NCI-H524 (cell line): ENCODE data around the gene DPP10.
"Not testable (repeated sequence)": the region's sequence is repeated elsewhere in the genome, so short reads cannot be mapped to it uniquely, and the experiment has no call there.

Experiments used
- DNase-seq, 2 experiments: peaks; one replicate each; lab custom pipeline; 2025; lab: John Stamatoyannopoulos, UW

DPP10 gene

DNA sequence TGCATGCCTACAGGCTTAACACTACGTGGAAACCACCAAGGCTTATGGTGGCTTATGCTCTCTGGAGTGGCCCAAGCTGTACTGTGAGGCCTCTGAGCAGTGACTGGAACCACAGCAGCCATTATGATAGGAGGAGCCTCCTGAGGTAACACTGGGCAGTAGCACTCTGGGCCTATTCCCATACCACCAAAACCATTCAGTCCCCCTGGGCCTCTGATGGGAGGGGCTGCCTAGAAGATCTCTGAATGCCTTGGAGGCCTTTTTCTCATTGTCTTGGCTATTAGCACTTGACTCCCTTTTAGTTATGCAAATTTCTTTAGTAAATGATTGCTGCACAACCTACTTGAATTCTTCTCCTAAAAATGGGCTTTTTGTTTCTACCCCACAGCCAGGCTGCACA, 985.0 kb downstream of the DPP10 start:
- no peak for DNase-seq

DNA sequence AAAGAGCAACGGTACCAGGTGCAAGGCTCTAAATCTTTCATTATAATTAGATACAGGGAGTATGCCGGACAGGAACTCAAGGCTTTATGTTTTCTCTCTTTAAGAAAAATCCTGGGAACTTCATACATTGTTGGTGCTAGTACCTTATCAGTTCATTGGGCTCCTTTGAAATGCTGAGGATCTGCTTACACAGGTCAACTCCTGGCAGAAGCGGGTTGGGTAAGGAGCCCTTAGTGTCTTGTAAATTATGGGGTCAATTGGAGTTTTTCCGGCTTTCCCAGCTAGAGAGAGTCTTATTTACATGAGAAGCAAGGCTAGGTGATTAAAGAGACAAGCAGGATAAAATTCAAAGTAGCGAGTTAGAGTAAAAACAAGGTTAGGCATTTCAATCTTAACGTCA, 998.3 kb downstream of the DPP10 start:
- DNase-seq = not testable (repeated sequence)

DNA sequence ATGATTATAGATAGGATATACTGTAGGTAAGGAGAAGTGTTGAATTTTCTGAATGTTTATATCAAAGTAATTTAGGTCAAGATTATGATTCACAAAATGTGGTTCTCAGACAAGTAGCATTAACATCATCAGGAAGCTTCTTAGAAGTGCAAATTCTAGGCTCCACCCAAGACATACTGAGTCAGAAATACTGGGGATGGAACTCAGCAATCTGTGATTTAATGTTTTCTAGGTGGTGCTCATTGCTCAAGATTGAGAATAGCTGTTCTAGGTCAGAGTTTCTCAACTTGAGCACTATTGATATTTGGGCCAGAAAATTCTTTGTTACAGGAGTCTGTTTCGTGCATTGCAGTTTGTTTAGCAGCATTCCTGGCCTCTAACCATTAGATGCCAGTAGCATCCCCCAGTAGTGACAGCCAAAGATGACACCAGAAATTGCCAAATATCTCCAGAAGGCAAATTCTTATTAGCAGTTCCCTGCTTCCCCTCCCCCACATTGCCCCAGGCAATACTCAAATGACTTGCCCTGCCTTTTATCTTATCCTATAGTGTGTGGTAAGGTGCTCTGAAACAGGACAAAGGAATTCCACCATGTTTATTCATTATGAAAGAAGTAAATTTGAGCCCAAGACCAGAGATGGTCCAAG, 1001.2 kb downstream of the DPP10 start:
- no peak for DNase-seq

DNA sequence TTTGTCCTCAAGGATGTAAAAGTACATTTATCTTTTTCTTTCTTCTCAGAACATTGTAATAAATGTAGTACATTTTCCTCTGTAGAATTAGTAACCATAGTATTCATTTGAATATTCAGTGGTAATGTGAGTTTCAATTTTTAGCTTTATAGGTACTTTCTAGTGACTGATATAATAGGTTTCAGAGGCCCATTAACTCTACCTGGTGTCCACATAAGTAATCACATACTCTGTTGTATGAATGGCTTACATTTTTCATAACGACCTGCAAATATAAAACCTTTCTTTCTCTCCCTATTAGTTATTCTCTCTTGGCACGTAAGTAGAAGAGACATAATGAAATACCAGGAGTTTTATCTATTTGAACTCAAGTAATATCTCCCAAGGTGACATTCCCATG, 1017.6 kb downstream of the DPP10 start:
- DNase-seq = no peak

DNA sequence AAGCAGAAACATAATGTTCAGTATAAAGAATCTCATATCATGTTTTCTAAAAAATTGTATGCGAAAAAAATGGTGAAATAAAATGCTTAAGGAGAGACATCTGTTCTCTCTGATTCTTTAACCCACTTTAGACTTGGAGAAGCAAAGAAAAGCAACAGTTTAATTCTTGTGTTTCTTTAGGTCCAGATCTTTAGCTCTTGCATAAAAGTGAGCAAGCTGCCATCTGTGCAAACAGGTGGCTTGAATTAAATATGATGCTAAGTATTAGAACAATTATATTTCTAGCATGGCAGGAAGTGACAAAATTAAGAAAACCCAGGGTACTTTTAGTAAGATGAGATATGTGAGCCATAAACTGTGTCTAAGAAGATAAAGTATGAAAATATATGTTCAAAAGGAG, 1038.3 kb downstream of the DPP10 start:
- DNase-seq = peak; percentile 68 to 89

DNA sequence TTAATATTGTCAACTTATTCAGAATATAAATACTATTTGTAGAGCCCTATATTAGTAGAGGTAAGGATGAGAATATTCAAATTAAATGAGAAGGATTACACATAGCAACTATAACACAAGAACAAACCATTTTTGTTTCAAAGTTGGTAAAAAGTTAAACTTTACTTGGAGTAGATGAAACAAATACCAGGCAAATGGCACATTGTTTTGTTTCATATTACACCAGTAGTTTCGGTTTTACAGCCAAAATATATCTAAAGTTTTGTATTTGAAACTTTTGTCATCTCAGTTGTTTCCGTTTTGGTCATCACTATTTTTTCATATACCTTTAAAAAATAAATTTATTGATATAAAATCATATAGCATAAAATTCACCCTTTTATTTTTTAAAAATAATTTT, 1039.4 kb downstream of the DPP10 start:
- no peak for DNase-seq

DNA sequence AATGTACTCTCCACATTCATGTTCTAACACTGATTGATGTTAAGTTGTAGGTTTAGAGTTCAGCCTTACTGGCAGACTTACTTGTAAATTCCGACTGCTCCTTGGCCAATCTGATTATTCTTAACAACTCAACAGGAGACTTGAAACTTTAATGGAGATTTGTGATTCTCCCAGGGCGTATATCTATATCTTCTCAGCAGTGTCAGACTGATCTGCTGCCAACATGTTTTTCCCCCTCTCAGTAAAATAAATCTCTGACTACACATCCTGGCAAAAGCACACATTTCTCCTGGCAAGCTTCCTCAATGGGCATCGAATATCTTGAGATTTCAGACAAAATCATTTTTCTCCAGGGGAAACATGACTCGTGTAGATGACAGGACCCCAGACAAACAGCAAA, 1041.2 kb downstream of the DPP10 start:
- DNase-seq = no peak

DNA sequence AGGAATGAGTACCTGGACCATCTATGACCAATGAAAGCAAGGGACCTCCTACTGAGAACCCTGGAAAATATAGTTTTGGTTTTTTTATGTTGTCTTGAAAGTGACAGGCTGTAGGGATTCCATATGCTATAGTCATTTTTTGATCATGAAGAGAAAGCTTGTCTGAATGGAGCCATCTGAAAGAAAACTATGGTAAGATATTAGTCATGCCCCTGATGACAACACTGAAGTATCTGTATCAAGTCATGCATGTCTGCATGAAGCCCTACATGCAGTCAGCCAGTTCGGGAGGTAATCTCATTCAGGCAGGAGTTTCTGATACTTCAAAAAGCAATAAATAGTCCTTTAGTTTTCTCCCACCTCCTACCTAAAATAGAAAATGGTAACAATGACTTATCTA, 1042.0 kb downstream of the DPP10 start:
- DNase-seq = no peak

DNA sequence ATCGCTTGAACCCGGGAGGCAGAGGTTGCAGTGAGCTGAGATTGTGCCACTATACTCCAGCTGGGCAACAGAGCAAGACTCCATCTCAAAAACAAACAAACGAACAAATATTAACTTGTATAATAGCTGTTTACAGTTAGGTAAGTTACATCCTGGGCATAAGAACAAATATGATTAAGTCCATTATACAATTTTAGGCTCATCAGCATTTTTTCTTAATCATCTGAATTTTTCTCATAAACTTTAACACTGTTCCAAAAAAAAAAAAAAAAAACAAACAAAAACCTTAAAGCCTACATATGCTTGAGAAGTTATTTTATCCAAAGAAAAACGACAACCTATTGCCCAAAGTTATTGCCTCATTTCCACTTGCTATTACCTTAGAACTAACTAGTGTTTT, 1042.5 kb downstream of the DPP10 start:
- no peak for DNase-seq

DNA sequence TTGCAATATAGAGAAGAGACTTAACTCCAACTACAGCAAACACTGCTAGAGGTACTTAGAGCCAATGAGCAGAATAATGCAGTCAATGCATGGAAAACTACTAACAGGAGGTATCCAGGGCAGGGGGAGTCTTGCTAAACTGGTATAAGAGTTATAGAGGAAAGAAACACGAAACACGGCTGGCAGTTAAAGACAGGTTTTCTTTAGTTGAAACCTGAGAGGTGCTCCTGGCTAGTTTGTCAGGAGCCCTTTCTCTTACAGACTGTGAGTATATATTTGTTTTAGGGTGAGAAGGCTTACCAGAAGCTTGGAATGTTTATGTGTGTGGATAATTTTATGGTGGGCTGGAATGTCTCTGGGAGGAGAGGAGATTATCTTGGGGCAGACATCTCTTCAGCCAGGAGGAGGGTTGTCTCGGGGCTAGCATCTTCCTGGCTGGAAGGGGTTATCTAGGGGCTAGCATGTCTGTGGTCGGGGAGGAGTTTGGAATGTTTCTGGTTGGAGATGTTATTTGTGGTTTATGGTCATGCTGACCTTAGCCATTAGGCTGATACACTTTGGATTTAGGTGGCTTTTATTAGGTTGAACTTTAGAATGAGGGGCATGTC, 1048.8 kb downstream of the DPP10 start:
- no peak for DNase-seq

DNA sequence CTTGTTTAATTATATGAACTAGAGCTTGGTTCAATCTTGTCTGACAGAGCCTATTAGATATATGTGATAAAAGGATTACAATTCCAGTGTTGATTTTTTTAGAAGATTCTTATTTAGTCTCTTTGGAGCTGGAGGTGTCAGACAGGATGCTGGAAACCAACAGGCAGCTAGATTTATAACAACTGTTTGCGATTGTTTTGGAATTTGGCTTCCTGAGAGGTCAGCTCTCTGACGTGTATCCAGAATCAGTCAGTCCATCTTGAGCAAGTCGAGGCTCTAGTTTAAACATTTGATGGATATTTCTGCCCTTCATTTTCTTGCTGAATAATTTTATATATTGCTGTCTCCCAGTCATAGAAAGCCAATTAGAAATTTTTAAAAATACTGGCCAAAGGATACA, 1062.9 kb downstream of the DPP10 start:
- DNase-seq = no peak

DNA sequence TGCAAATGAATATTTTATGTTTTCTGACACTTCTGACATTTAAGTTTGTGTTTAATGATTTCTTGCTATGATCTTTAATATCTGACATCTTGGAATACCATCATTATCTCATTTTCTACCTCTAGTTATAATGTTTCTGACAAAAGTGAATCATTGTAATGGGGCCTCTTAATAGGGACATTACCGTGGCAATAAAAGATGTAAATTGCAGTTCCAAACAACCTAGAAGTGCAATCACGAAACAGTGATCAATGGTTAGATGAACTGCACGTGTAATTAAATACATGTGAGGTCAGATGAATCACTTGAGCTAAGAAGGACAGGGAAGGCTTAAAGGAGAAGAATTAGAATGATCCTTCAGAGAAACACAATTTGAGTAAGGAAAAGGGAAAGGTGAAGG, 1078.3 kb downstream of the DPP10 start:
- DNase-seq = no peak

DNA sequence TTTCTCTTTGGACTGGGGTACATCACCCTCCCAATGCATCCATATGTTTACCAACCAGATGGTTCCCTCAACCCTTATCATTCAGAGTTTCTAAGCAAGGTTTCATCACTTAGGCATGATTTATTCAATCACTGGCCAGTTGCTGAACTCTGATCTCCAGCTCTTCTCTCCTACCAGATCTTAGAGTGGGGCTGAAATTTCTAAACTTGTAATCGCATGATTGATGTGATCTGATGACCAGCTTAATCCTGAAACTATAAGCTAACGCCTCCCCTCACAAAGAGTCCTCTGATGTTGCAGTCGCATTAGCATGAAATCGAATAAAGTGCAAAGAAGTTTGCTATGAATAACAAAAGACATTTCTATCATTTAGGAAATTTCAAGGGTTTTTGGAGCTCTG, 1082.0 kb downstream of the DPP10 start:
- DNase-seq = no peak

DNA sequence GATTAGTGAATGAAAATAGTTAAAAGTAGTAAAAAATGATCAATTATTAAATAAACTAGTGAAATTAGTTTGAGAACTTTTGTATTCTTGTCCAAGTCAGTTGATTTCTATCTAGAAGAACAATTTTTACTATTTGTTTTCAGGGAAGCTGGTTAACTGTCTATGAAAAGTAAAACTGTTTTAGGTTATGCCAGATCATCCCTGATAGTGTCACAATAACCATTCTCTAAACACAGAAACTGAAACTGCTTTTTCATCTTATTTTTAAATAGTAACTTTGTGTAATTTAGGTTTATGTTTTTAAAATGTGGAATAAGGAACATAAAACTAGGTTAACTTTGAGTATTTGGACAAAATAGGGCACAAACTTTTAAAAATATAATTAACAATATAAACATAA, 1087.2 kb downstream of the DPP10 start:
- DNase-seq = no peak

DNA sequence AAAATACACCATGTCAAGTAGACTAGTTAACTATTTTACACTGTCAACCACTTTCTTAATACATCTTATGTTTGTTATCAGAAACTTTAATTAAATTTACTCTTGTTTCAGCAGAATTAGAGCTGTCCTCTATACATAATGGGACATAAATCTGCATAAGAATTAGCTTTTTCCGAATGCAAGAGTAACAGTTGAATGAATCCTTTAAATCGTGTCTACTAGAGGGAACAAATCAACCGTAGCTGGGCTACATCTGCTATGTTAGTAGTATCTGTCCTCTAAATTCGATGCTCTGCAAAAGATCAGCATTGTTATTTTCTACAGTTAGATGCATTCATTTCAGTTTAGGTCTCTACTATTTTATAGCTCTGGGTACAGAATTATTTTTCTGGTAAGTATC, 1090.6 kb downstream of the DPP10 start:
- no peak for DNase-seq

DNA sequence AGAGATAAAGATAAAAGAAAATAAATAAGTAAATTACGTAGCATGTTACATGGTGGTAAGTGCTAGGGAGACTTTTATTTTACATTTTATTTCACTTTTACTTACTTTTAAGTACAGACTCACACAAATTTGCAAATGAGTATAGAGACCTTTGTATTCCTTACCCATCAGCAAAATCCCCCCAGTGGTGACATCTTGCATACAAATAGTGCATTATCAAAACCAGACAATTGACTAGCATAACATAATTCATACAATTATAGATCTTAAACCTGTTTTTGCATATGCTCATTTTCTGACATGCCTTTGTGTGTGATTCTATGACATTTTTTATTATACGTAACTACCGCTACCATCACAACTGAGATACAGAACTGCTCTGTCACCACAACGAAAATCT, 1099.4 kb downstream of the DPP10 start:
- DNase-seq = no peak

DNA sequence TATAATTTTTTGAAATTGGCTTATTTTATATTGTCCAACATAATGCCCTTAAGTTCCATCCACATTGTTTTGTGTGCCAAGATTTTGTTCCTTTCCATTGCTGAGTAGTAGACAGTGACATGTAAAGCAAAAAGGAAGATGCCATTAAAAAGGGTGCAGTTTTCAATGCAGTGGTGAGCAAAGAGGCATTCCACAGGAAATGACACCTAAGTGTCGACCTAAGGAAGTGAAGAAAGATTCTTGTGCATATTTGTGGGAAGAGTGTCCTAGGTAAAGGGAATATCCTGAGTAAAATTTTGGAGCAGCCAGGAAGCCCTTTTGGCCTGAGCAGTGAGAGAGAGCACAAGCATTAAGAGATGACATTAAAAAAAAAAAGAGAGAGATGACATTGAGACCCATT, 1099.9 kb downstream of the DPP10 start:
- DNase-seq = no peak

DNA sequence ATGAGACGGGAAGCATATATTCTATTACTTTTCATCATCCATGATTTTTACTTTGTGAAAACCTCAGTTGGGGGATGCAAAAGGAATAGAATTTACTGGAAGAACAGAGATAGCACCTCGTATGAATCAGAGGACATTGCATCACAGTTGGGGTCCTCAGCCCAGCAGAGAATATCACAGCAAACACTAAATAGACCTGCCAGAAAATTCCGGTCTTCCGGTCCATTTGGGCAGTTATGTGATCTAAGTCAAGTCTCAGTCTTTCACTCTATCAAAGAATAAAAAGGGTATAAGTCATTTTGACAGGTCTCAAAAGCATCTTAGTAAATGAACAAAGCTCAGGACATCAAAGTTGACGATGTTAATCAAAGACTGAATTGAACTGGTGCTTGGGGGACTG, 1100.6 kb downstream of the DPP10 start:
- no peak for DNase-seq

DNA sequence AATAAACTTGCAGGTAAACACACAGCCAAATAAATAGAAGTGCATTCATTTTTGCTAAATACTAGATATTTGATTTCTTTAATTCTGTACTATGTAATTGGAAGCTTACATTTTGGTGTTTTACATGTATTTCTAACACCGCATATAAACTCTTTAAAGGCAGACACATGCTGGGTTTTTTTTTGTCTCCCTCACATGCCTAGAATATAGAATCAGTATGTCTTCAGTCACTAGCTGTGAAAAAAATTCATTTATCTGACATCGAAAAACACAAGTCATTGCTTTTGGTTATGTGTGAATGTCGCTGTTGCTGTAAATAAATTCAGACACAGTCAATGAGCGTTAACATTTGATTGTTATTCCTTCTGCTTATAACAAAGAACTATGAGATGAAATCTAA, 1101.0 kb downstream of the DPP10 start:
- no peak for DNase-seq

DNA sequence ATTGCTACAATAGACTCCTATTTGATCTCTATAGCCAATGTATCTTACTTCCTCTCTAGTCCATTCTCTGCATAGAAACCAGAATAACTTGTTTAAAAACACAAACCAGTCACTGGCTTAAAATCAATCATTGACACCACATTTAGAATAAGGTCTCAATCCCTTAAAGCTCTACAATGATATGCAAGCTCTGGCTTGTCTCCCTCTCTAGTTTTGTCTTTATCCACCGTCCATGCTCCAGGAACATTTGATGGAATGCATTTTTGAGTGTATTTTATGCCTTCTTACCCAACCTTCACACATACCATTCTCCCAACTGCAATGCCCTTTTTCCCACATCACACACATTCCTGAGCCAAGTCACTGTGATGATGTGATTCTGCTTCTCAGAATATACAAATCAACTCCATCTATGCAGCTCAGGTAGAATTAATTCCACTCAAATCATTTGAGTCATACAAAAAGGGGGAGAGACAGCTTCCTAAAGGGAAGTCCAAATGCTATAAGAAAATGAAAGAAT, 1107.2 kb downstream of the DPP10 start:
- DNase-seq = no peak

DNA sequence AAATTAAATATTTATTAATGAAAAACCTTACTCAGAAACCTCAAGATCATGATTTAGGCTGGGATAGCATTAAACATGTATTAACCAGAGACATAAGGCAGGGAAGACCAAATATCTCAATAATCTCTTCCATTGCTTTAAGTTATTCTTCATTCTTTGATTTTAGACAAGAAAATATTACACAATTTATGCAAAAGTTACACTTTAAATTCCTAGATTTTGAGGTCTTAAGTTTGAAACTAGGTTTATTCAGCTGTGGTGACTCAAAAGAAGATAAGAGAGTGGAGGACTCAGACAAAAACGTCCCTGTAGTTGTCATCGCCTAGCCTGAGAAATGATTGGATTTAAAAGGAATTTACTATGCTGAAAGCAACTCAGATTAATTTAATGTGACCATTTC, 1110.3 kb downstream of the DPP10 start:
- DNase-seq = no peak

DNA sequence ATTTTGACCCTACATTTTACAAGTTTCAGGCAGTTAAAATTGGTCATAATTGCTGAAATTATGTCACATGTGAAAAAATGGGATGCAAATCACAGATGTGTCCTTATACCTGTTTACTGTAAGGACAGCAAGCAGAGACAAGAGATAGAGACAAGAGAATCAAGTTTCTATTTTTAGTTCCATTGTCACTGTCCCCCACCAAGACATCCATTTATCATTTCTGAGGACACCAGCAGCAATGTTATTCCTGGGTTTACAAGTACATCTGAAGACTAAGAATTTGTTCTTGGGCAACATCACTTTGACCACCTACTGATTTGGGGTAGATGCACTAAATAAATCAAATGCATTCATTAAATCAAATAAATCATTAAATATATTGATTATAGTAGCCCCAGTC, 1111.7 kb downstream of the DPP10 start:
- DNase-seq = no peak

DNA sequence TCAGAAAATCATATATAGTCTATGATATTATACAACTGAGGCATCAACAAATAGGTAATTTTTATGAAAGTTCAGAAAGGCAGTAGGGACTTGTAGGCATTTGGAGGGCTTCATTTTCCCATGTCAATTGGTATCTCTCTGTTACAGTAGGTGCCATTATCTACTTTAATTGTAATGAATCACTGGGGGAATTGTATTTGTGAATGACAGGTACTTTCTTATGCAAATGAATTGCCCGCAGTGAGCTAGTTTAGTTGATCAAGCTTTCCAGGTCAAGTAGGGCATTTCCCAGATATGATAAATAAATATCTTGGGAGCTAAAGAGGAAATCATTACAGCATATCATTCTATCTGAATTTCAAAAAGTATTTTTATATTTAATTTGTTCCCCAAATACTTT, 1116.3 kb downstream of the DPP10 start:
- DNase-seq = no peak

DNA sequence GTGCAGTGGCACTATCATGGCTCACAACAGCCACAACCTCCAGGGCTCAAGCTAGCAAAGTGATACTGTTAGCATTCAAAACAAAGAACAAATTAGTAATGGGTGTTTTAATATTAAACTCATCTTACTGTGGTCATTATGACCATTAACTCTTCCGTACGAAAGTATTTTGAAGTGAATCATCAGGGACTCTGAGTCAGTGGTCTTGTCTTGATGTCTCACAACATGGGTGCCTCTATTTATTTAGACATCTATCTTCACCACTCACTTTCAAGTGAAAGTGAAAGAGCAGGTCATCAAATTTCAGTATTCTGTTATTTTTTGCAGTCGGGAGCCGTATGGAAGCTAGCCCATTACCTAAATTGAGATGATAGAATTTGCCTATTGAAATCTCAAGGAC, 1118.2 kb downstream of the DPP10 start:
- no peak for DNase-seq
